GM21367 (cell line): Measurements from ENCODE around the gene PRKCQ.

ENCODE experiments used
- ATAC-seq: cut with Tn5 transposase; IDR thresholded peaks from one replicate; pipeline ENCODE4 v1.9.1; 2021; ENCODE audit not compliant: unreplicated experiment

The PRKCQ gene

GRCh38 chr10:6569259-6569658 lies 10.8 kb downstream of the PRKCQ start:
- ATAC-seq: no peak

- ATAC-seq: no peak
Observed at GRCh38 chr10:6567884-6568283, 12.2 kb downstream of the PRKCQ start.

- ATAC-seq: no peak
Observed at GRCh38 chr10:6567203-6567703, 12.8 kb downstream of the PRKCQ start.

- ATAC-seq: no peak
Observed at GRCh38 chr10:6565588-6565987, 14.5 kb downstream of the PRKCQ start.

GRCh38 chr10:6564367-6564766 lies 15.7 kb downstream of the PRKCQ start:
- no peak for ATAC-seq

- ATAC-seq: no peak
Observed at GRCh38 chr10:6563731-6564130, 16.3 kb downstream of the PRKCQ start.

- no peak for ATAC-seq
Observed at GRCh38 chr10:6563075-6563474, 17.0 kb downstream of the PRKCQ start.

- no peak for ATAC-seq
Observed at GRCh38 chr10:6562221-6562620, 17.9 kb downstream of the PRKCQ start.

GRCh38 chr10:6561552-6561951 lies 18.5 kb downstream of the PRKCQ start:
- ATAC-seq: no peak

- ATAC-seq: no peak
Observed at GRCh38 chr10:6558759-6559461, 21.2 kb downstream of the PRKCQ start.

GRCh38 chr10:6558272-6558671 lies 21.8 kb downstream of the PRKCQ start:
- ATAC-seq: no peak

GRCh38 chr10:6553937-6554336 lies 26.1 kb downstream of the PRKCQ start:
- ATAC-seq: no peak

- no peak for ATAC-seq
Observed at GRCh38 chr10:6543431-6544005, 36.6 kb downstream of the PRKCQ start.

- no peak for ATAC-seq
Observed at GRCh38 chr10:6542999-6543430, 37.1 kb downstream of the PRKCQ start.

GRCh38 chr10:6539833-6540232 lies 40.2 kb downstream of the PRKCQ start:
- ATAC-seq: no peak

GRCh38 chr10:6537770-6538169 lies 42.3 kb downstream of the PRKCQ start:
- ATAC-seq: no peak

- ATAC-seq: no peak
Observed at GRCh38 chr10:6536102-6536501, 44.0 kb downstream of the PRKCQ start.

GRCh38 chr10:6535156-6535764 lies 44.8 kb downstream of the PRKCQ start:
- ATAC-seq: no peak

GRCh38 chr10:6532321-6532720 lies 47.8 kb downstream of the PRKCQ start:
- ATAC-seq: no peak

- no peak for ATAC-seq
Observed at GRCh38 chr10:6530966-6531365, 49.1 kb downstream of the PRKCQ start.

- ATAC-seq: no peak
Observed at GRCh38 chr10:6530211-6530840, 49.8 kb downstream of the PRKCQ start.
